Fibroblast of upper back skin (primary cell): Measurements from ENCODE around the gene CTSE.

ENCODE experiments used
- DNase-seq: peaks from one replicate; pipeline ENCODE4 v3.0.0-alpha.2; 2013

CTSE gene

DNA sequence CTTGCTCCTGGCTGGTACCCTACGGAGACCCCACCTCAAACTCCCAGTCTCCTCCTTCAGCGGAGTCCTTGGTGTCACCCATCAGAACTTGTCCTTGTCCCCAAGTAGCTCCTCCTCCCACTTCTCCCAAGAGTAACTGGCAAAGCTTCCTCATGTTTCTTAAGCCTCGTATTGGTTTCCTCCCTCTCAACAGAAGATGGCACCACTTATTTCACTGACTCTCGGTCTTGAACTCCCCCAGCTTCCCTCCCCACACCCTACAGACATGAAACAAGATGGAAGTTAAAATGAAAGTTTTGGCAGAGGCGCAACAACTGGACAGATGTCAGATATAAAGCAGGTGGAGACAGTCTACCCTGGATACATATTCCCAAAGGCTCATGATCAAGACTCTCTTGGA is 33.9 kb downstream of the CTSE start:
- DNase-seq, result no peak

- no peak for DNase-seq
These were observed 35.1 kb downstream of the CTSE start for GRCh38 chr1:205988585-205988995.

DNA sequence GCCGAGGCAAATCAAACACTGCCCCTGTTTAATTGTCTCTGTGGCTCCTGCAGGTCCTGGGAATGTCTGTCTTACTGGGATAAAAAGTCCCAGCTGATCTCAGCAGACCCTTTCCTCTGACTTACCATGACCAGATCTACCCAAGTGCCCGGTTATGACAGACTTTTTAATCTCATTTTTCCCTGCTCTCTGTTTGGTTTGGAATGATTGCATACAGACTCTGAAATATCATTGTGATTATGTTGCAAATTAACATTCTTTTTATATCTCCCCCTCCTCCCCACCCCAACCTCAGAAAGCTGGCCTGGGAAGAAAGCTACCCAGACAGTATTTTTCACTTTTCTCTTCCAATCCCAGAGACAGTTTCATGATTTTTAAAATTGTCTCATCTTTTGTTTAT is 36.8 kb downstream of the CTSE start:
- no peak for DNase-seq

DNA sequence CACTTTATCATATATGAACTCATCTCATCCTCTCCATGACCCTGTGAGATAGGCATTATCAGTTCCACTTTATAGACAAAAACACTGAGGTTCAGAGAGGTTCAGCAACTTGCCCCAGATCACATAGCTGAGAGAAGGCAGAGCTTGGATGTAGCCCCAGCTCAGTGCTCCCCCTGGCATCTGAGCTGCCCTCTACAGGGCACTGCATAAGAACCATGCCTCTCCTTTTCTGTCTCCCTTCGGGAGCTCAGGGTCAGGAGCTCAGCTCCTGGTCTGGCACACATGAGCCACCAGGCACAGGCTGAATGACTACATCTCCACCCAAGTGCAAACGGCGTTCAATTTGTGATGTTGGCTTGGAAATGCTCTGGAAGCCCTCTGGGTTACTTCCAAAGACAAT is 37.4 kb downstream of the CTSE start:
- DNase-seq, result no peak

DNA sequence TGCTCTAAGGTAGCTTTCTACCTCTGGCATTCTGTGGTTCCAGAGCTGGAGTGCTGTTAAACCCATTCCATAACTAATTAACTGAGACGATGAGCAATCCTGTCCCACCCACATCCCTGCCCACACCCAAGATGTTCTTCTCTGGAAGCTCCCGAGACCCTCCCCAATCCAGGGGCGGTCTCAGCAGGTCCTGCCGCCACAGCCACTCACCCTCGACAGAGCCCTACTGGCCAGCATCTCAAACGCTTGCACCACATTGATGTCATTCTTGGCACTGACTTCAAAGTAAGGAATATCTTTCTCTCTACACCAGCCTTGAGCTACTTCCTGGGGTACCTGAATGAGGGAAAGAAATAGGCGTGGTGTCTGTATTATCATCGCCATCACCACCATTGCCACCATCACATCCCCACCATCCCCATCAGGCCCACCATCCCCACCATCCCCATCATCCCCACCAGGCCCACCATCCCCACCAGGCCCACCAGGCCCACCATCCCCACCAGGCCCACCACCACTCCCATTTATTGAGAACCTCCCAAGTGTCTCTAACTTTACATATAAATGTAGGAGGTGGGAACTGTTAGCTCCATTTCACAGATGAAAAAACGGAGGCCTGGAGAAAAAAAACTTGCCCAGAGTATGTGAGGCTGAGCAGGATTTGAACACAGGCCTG is 38.2 kb downstream of the CTSE start:
- DNase-seq, result no peak

- peak; percentile 67 for DNase-seq
These were observed 39.6 kb downstream of the CTSE start for GRCh38 chr1:205983925-205984725.

- no peak for DNase-seq
These were observed 42.4 kb downstream of the CTSE start for GRCh38 chr1:205981257-205981656.

GRCh38 chr1:205980237-205980870 is 43.3 kb downstream of the CTSE start:
- no peak for DNase-seq

- DNase-seq, result no peak
These were observed 44.4 kb downstream of the CTSE start for GRCh38 chr1:205979301-205979700.

DNA sequence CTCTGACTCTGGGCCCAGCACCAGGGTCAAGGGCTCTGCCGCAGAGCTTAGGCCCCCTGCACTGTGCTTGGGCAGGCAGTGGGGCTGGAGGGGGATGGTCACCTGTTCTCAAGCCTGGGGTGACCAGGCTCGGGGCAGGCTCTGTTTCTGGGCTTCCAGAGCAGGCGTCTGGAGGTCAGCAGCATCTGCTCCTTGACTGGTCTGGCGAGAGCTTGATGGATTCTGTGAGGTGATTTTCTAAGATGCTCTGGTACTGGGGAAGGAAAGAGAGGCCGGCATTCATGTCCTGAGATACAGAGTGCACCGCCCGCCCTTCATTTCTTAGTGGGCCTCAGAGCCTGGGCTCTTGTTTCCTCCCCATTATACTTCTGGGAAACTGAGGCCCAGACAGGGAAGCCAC is 45.0 kb downstream of the CTSE start:
- DNase-seq, result no peak

GRCh38 chr1:205977402-205978014 is 46.2 kb downstream of the CTSE start:
- peak; percentile 87 for DNase-seq

GRCh38 chr1:205976708-205977401 is 46.8 kb downstream of the CTSE start:
- DNase-seq, result peak; percentile 61

DNA sequence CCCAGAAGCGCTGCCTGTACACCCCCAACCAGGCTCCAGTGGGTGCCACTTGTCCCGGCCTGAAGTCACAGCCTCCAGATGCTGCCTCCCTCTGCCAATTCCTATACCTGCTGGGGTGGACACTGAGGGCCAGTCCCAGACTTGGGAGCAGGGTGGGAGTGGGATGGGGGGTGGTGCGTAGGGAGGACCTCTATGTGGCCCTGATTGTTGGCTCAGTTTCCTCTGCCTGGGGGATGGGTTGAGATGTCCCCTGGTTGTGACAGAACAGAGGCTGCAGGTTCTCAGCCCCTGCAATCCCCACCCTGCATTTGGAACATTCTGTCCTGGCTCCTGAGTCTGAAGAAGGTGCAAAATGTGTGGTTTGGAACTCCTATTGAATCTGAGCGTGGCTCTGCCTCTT is 47.7 kb downstream of the CTSE start:
- no peak for DNase-seq

DNA sequence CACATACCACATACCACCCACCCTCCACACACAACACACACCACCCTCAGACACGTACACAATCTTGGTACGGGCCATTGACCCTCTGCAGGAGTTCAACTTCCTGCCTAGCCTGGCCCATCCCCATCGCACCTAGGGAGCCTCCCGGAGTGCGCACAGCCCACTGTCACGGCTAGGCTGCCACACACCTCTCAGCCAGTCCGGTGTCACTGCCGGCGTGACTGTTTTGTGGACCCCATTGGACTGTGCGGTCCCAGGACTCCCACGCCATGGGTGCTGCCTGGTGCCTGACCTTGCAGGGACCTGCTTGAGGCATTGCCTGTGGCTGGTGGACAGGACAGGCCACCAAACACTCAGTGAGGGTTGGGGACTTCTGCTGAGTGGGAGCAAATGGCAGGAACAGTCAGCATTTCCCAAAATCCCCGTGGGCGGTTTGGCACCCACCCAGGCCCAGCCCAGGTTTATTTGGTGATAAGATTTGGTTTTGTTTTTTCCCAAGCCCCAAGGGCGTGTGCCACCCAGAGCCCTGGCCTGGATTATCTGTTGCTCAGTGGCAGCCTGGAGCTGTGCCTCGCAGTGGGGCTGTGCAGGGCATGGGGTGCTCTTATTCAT is 48.2 kb downstream of the CTSE start:
- DNase-seq, result no peak

- no peak for DNase-seq
These were observed 49.0 kb downstream of the CTSE start for GRCh38 chr1:205974712-205975111.

DNA sequence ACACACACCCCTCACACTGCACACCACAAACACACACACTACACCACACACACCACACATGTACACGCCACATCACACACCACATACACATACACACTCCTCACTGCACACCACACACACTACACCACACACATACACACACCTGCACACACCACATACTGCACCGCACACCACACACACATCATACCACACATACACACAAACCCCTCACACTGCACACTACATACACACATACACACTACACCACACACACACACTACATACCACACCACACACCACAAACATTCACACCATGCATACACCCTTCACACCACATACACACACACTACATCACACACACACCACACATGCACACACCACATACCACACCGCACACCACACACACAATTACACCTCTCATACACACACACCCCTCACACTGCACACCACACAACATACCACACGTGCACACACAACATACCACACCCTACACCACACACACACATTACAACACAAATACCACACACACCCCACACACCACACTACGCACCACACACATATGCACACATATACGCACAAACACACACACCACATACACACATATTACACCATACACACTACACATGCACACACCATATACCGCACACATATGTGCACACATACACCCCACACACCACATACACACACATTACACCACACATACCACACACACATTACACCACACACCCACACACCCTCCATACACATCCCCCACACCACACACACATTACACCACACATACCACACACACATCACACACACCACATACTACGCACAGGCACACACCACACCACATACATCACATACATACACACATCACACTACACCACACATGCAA is 50.1 kb downstream of the CTSE start:
- no peak for DNase-seq

- peak; percentile 51 for DNase-seq
These were observed 51.1 kb downstream of the CTSE start for GRCh38 chr1:205972491-205973168.

DNA sequence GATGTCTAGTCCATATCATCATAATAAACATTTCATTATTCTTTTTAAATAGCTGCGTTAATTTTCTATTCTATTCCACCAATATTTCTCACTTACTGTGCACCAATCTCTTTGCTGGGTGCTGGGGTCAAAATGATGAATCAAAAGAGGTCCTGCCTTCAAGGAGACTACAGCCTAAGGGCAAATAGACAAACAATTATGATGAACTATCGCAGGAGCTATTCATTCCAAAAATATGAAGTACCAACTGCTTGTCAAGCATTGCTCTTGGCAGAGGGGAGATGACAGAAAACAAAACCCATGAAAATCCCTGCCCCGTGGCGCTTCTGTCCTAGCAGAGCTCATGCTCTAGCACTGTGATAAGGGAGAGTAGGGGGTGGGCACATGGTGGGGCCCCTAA is 51.6 kb downstream of the CTSE start:
- DNase-seq, result no peak

DNA sequence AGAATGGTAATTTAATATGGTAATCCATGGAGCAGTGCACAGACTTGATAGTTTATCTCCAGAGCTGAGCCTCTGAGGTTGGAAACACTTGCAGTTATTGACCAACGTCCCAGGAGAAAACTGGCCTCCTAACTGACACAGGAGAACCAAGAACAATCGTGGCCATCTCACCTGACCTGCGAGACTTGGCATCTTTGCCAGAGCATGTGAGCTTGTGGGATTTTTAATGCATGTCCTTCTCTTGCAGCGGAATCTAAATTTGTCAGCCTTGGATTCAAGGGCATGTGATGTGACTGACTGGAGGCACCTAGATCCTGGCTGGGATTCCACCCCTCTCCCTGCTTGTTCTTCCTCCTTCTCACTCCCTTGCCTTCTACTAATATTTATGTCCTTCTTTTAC is 52.6 kb downstream of the CTSE start:
- no peak for DNase-seq

DNA sequence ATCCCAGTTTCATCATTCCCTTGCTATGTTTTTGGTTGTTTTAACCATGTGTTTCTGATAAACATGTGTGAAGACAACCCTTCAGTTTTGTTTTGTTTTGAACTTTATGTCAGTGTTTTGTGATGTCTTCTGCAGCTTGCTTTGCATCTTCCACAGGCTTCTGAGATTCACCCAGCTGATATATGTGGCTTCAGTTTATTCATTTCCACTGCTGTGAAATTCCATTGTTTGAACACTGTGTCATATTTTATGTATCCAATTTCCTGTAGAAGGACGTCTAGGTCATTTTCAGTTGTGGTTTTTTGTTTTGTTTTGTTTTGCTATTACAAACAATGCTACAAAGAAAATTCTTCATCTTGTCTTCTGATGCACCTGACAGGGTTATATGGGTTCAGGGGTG is 53.2 kb downstream of the CTSE start:
- DNase-seq, result no peak

DNA sequence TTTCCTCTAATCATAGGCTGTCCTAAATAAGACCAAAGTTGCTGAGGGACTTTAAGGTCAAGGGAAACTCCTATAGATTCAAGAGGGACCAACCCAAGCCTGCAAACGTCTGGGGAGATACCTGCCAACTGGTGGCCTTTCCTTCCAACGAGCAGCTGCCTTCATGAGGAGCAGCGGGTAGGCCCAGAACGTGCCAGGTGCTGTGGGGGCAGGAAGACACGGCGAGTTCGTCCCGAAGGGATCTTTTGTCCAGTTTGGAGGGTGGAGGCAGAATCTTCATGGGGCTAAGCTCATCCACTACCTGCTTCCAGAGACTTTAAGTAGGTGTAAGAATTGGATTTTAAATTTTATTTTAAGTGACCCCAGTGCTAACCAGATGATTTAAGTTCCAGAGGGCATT is 54.5 kb downstream of the CTSE start:
- DNase-seq, result no peak
